Left lung (tissue), 10 donors: ENCODE measurements around the gene CELF4. TPM values are rescaled to one million over a fixed set of nuclear protein-coding genes. Genes with fewer than 3 reads are reported as not detected.

Experiments
- ATAC-seq: fragments of 200-7000 bp; cut with Tn5 transposase; one replicate; pipeline ENCODE4 v1.9.1; 2020; ENCODE audit warnings: moderate library complexity
- DNase-seq, 4 donors: peaks; one replicate each; pipeline ENCODE4 v3.0.0-alpha.2; 2013 to 2020
- H3K27ac ChIP-seq, 2 donors: fragments of 200-600 bp; sonication (generic) in 1 of 2; one replicate each; pipeline versions ENCODE4 v1.5.0 to v1.8.0; 2020 to 2021
- H3K27me3 ChIP-seq, 2 donors: fragments of 200-600 bp; sonication (generic) in 1 of 2; one replicate each; pipeline versions ENCODE4 v1.5.0 to v1.8.0; 2020 to 2021
- H3K36me3 ChIP-seq, 2 donors: fragments of 200-600 bp; sonication (generic) in 1 of 2; one replicate each; pipeline versions ENCODE4 v1.5.0 to v1.8.0; 2020 to 2021
- H3K4me1 ChIP-seq, 2 donors: fragments of 200-600 bp; one replicate each; pipeline ENCODE4 v1.8.0; 2021
- H3K4me3 ChIP-seq, 2 donors: fragments of 200-600 bp; sonication (generic) in 1 of 2; one replicate each; pipeline versions ENCODE4 v1.5.0 to v1.8.0; 2020 to 2021; ENCODE audit warnings: mild to moderate bottlenecking in 1 of 2
- H3K9me3 ChIP-seq, 2 donors: fragments of 200-600 bp; sonication (generic) in 1 of 2; one replicate each; pipeline versions ENCODE4 v1.5.0 to v1.8.0; 2020 to 2021
- CTCF ChIP-seq, 2 donors: fragments of 200-600 bp; sonication (generic) in 1 of 2; IDR thresholded peaks; one replicate each; pipeline versions ENCODE4 v1.5.0 to v1.8.0; 2021; ENCODE audit warnings: antibody characterized with exemption in 2 of 2
- intact Hi-C, 2 donors: fragments of 100-400 bp; cut with DNase I; formaldehyde crosslinking; loops; one replicate each; pipeline versions ENCODE4 v1.11.2 to v1.14.2; 2022
- polyA plus RNA-seq, 6 donors: library from polyadenylated mRNA; unstranded; fragments of 120-200 nt; gene quantifications; one replicate each; pipeline ENCODE4 v1.2.1, GENCODE V29; 2013; ENCODE audit not compliant: insufficient read length in 6 of 6
- total RNA-seq, 2 donors: library from RNA; stranded (reverse); fragmentation: NEBNext Ultra II Directional; extraction: Animal tissue kit (Norgen Biotek cat#: 25700); gene quantifications; one replicate each; pipeline ENCODE4 v1.2.1, GENCODE V29; 2021
- donor health status: DM: no; HTN: yes; CAD: no.
- donor health status: DM: no; HTN: no; CAD: no.

The CELF4 gene
- total and polyA plus RNA-seq, 8 donors, result 1.1 to 10.3 (median 7.4) TPM

- TF ChIP-seq CTCF (IDR thresholded peaks at IDR 0.05), result no peak
- intact Hi-C loops, result no loop called here
- Histone ChIP-seq H3K36me3 (no peaks in the 10 kb centered on the region), H3K4me3 (no peak overlapping the region), H3K9me3 (no peaks in the 10 kb centered on the region), H3K4me1 (no peaks in the 10 kb centered on the region), H3K27me3 (peaks cover 28 to 70% of the 10 kb centered on the region in 2 donors), H3K27ac (no peak overlapping the region)
- no peak for ATAC-seq
- DNase-seq, result no peak
These were observed 287.8 kb downstream of the CELF4 start for GRCh38 chr18:37277804-37278203.

- peaks cover 28 to 80% of the 10 kb centered on the region in 2 donors for H3K27me3 ChIP-seq
- no peaks in the 10 kb centered on the region for H3K36me3 ChIP-seq
- intact Hi-C loops, result no loop called here
- DNase-seq (peak in 1 of 4 donors; percentile 27), ATAC-seq (no peak)
- no peaks in the 10 kb centered on the region for H3K9me3 ChIP-seq
- no peak for TF ChIP-seq CTCF (IDR thresholded peaks at IDR 0.05)
- no peak overlapping the region for H3K27ac ChIP-seq
- no peaks in the 10 kb centered on the region for H3K4me1 ChIP-seq
- H3K4me3 ChIP-seq, result no peak overlapping the region
These were observed 289.3 kb downstream of the CELF4 start for GRCh38 chr18:37276111-37276890.

- intact Hi-C loops, result no loop called here
- peaks cover 28 to 73% of the 10 kb centered on the region in 2 donors for H3K27me3 ChIP-seq
- DNase-seq (no peak), ATAC-seq (no peak)
- no peak for TF ChIP-seq CTCF (IDR thresholded peaks at IDR 0.05)
- no peaks in the 10 kb centered on the region for H3K4me1 ChIP-seq
- H3K4me3 ChIP-seq, result no peak overlapping the region
- H3K27ac ChIP-seq, result no peak overlapping the region
- H3K36me3 ChIP-seq, result no peaks in the 10 kb centered on the region
- H3K9me3 ChIP-seq, result no peaks in the 10 kb centered on the region
These were observed 290.3 kb downstream of the CELF4 start for GRCh38 chr18:37275237-37275741.

GRCh38 chr18:37274309-37275236 is 291.0 kb downstream of the CELF4 start:
- ATAC-seq, result no peak
- H3K9me3 ChIP-seq, result no peaks in the 10 kb centered on the region
- peaks cover 28 to 72% of the 10 kb centered on the region in 2 donors for H3K27me3 ChIP-seq
- no peak overlapping the region for H3K27ac ChIP-seq
- intact Hi-C loops, result no loop called here
- peak in 1 of 4 donors; percentile 77 for DNase-seq
- no peaks in the 10 kb centered on the region for H3K4me1 ChIP-seq
- H3K36me3 ChIP-seq, result no peaks in the 10 kb centered on the region
- no peak overlapping the region for H3K4me3 ChIP-seq
- no peak for TF ChIP-seq CTCF (IDR thresholded peaks at IDR 0.05)

- Histone ChIP-seq H3K4me3 (no peak overlapping the region), H3K27me3 (peaks cover 28 to 60% of the 10 kb centered on the region in 2 donors), H3K36me3 (no peaks in the 10 kb centered on the region), H3K9me3 (no peaks in the 10 kb centered on the region), H3K27ac (no peak overlapping the region), H3K4me1 (no peaks in the 10 kb centered on the region)
- no peak for TF ChIP-seq CTCF (IDR thresholded peaks at IDR 0.05)
- intact Hi-C loops, result no loop called here
- DNase-seq (peak in 1 of 4 donors; percentile 57), ATAC-seq (no peak)
These were observed 292.8 kb downstream of the CELF4 start for GRCh38 chr18:37272841-37273240.
